H1 (cell line): ENCODE results near the gene TMEM125.

ENCODE experiments used
- CTBP2 ChIP-seq: IDR thresholded peaks from 2 replicates; pipeline ENCODE4 v1.7.0; 2011; ENCODE audit warnings: borderline replicate concordance, mild to moderate bottlenecking, moderate library complexity, mixed read lengths, low read length; ENCODE audit not compliant: insufficient read depth, insufficient read length
- JUND ChIP-seq: IDR thresholded peaks from 2 replicates; pipeline ENCODE4 v1.6.1; 2011; ENCODE audit warnings: mild to moderate bottlenecking, improper control_type of control experiment, low read length
- KDM1A ChIP-seq: fragments of 200-600, 300-600 bp; sonication (generic); IDR thresholded peaks from 2 replicates; pipeline ENCODE4 v1.7.1; 2016; ENCODE audit warnings: mild to moderate bottlenecking, low read length, borderline replicate concordance
- PHF8 ChIP-seq: fragments of 200-600 bp; sonication (generic); conservative IDR thresholded peaks from 2 replicates; pipeline ENCODE4 v1.7.1; 2012; ENCODE audit warnings: low read depth, mild to moderate bottlenecking, inconsistent platforms, low read length, moderate library complexity
- TAF1 ChIP-seq: IDR thresholded peaks from 2 replicates; pipeline ENCODE4 v1.6.1; 2011; ENCODE audit warnings: mild to moderate bottlenecking, low read depth, low read length
- TBP ChIP-seq: IDR thresholded peaks from 2 replicates; pipeline ENCODE4 v1.6.1; 2011; ENCODE audit warnings: low read depth, low read length, improper control_type of control experiment
- TF ChIP-seq, protein P1 (sequence below), 3 experiments: IDR thresholded peaks; 1 replicate in 2 of 3; 2 replicates in 1 of 3; pipeline versions ENCODE4 v1.5.1 to v1.6.1; 2011; ENCODE audit warnings: low read length in 3 of 3, mild to moderate bottlenecking in 3 of 3, inconsistent platforms in 2 of 3, low read depth in 1 of 3, moderate library complexity in 1 of 3; ENCODE audit not compliant: insufficient read depth in 1 of 3; ENCODE audit errors: control extremely low read depth in 1 of 3
- TF ChIP-seq, protein P2 (sequence below): IDR thresholded peaks from 2 replicates; pipeline ENCODE4 v1.6.1; 2012; ENCODE audit warnings: low read length, inconsistent platforms

GRCh38 chr1:43235040-43235439, 34.7 kb upstream of the TMEM125 start:
- TF ChIP-seq JUND (no peak), CTBP2 (no peak), PHF8 (no peak), TBP (no peak), KDM1A (no peak), TAF1 (no peak)
- TF ChIP-seq, protein P1, sequence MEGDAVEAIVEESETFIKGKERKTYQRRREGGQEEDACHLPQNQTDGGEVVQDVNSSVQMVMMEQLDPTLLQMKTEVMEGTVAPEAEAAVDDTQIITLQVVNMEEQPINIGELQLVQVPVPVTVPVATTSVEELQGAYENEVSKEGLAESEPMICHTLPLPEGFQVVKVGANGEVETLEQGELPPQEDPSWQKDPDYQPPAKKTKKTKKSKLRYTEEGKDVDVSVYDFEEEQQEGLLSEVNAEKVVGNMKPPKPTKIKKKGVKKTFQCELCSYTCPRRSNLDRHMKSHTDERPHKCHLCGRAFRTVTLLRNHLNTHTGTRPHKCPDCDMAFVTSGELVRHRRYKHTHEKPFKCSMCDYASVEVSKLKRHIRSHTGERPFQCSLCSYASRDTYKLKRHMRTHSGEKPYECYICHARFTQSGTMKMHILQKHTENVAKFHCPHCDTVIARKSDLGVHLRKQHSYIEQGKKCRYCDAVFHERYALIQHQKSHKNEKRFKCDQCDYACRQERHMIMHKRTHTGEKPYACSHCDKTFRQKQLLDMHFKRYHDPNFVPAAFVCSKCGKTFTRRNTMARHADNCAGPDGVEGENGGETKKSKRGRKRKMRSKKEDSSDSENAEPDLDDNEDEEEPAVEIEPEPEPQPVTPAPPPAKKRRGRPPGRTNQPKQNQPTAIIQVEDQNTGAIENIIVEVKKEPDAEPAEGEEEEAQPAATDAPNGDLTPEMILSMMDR (IDR thresholded peaks at IDR 0.05; ENCODE audit: control extremely low read depth in 1 of 3, insufficient read depth in 1 of 3, low read depth in 1 of 3, low read length in 3 of 3): no peak
- TF ChIP-seq, protein P2, sequence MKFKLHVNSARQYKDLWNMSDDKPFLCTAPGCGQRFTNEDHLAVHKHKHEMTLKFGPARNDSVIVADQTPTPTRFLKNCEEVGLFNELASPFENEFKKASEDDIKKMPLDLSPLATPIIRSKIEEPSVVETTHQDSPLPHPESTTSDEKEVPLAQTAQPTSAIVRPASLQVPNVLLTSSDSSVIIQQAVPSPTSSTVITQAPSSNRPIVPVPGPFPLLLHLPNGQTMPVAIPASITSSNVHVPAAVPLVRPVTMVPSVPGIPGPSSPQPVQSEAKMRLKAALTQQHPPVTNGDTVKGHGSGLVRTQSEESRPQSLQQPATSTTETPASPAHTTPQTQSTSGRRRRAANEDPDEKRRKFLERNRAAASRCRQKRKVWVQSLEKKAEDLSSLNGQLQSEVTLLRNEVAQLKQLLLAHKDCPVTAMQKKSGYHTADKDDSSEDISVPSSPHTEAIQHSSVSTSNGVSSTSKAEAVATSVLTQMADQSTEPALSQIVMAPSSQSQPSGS: no peak
